SK-N-SH (cell line): ENCODE results near the gene NLGN1.

Experiments used
- CHD2 ChIP-seq: fragments of 150-350 bp; IDR thresholded peaks from 2 replicates; pipeline ENCODE4 v1.6.1; 2018; ENCODE audit warnings: low read length; ENCODE audit not compliant: partially characterized antibody
- CTCF ChIP-seq: fragments of 200-600 bp; sonication (generic); IDR thresholded peaks from 2 replicates; pipeline ENCODE4 v1.6.1; 2017; ENCODE audit warnings: antibody characterized with exemption, mild to moderate bottlenecking, moderate library complexity
- EZH2phosphoT487 ChIP-seq: fragments of 200-600 bp; sonication (generic); IDR thresholded peaks from 2 replicates; pipeline ENCODE4 v1.6.1; 2017; ENCODE audit warnings: low read depth, mixed run types, mild to moderate bottlenecking, antibody characterized with exemption, moderate library complexity, borderline replicate concordance
- REST ChIP-seq: IDR thresholded peaks from 2 replicates; pipeline ENCODE4 v1.6.1; 2012; ENCODE audit warnings: mild to moderate bottlenecking, low read depth, low read length, moderate library complexity

- no peak for TF ChIP-seq CHD2
- no peak for TF ChIP-seq EZH2phosphoT487
- TF ChIP-seq REST, result no peak
- no peak for TF ChIP-seq CTCF
These were observed 338.3 kb downstream of the NLGN1 start for GRCh38 chr3:173735841-173736240.
